Activated CD4-positive, alpha-beta T cell treated with anti-CD3 and anti-CD28 coated beads, Interleukin-2, amount 10 ng/mL, durations not matched to agents 24 days and 14 days (primary cell): Measurements from ENCODE around the gene KLC3. TPM values are rescaled to one million over a fixed set of nuclear protein-coding genes. Genes with fewer than 3 reads are reported as not detected.

ENCODE experiments used
- DNase-seq: peaks from one replicate; pipeline ENCODE4 v3.0.0; 2022
- H3K27ac Mint-ChIP-seq: one replicate; pipeline ENCODE4 v1.8.0; 2022; ENCODE audit warnings: mild to moderate bottlenecking, mixed read lengths
- H3K27me3 Mint-ChIP-seq: one replicate; pipeline ENCODE4 v1.8.0; 2022; ENCODE audit warnings: mixed read lengths
- H3K36me3 Mint-ChIP-seq: one replicate; pipeline ENCODE4 v1.8.0; 2022; ENCODE audit warnings: low read depth, mild to moderate bottlenecking, mixed read lengths
- H3K4me1 Mint-ChIP-seq: one replicate; pipeline ENCODE4 v1.8.0; 2021; ENCODE audit warnings: mixed read lengths
- H3K4me3 Mint-ChIP-seq: one replicate; pipeline ENCODE4 v1.8.0; 2022; ENCODE audit warnings: mild to moderate bottlenecking, moderate library complexity, mixed read lengths
- H3K9me3 Mint-ChIP-seq: one replicate; pipeline ENCODE4 v1.8.0; 2021; ENCODE audit warnings: mixed read lengths
- intact Hi-C: fragments of 100-400 bp; cut with micrococcal nuclease; formaldehyde crosslinking; loops from one replicate; pipeline ENCODE4 v1.15.1; 2023
- total RNA-seq: library from RNA; stranded (reverse); gene quantifications from 2 replicates; pipeline ENCODE4 v1.2.3, GENCODE V29; 2022

The KLC3 gene
- total RNA-seq, 1 donor from 2014 or later = not detected

- no peaks in the 10 kb centered on the region for H3K4me1 Mint-ChIP-seq
- peaks cover 3% of the 10 kb centered on the region for H3K27me3 Mint-ChIP-seq
- no peaks in the 10 kb centered on the region for H3K9me3 Mint-ChIP-seq
- no peak overlapping the region for H3K27ac Mint-ChIP-seq
- H3K36me3 Mint-ChIP-seq = peaks cover 6% of the 10 kb centered on the region
- no peak for DNase-seq
- H3K4me3 Mint-ChIP-seq = no peak overlapping the region
- intact Hi-C loops = no loop called here
Observed at GRCh38 chr19:45347570-45348366, 7.2 kb downstream of the KLC3 start.

- intact Hi-C loops = no loop called here
- no peaks in the 10 kb centered on the region for H3K9me3 Mint-ChIP-seq
- peaks cover 3% of the 10 kb centered on the region for H3K27me3 Mint-ChIP-seq
- no peaks in the 10 kb centered on the region for H3K4me1 Mint-ChIP-seq
- H3K4me3 Mint-ChIP-seq = no peak overlapping the region
- DNase-seq = no peak
- no peak overlapping the region for H3K27ac Mint-ChIP-seq
- H3K36me3 Mint-ChIP-seq = peaks cover 9% of the 10 kb centered on the region
Observed at GRCh38 chr19:45348367-45349125, 8.0 kb downstream of the KLC3 start.

- intact Hi-C loops = no loop called here
- no peaks in the 10 kb centered on the region for H3K4me1 Mint-ChIP-seq
- no peak overlapping the region for H3K27ac Mint-ChIP-seq
- H3K27me3 Mint-ChIP-seq = peaks cover 3% of the 10 kb centered on the region
- no peak for DNase-seq
- peaks cover 10% of the 10 kb centered on the region for H3K36me3 Mint-ChIP-seq
- no peak overlapping the region for H3K4me3 Mint-ChIP-seq
- no peaks in the 10 kb centered on the region for H3K9me3 Mint-ChIP-seq
Observed at GRCh38 chr19:45349126-45349415, 8.5 kb downstream of the KLC3 start.

- Mint-ChIP-seq H3K9me3 (no peaks in the 10 kb centered on the region), H3K4me1 (no peaks in the 10 kb centered on the region), H3K27ac (no peak overlapping the region), H3K36me3 (peaks cover 14% of the 10 kb centered on the region), H3K27me3 (peaks cover 3% of the 10 kb centered on the region), H3K4me3 (no peak overlapping the region)
- DNase-seq = no peak
- intact Hi-C loops = no loop called here
Observed at GRCh38 chr19:45349430-45349941, 8.9 kb downstream of the KLC3 start.

GRCh38 chr19:45350477-45351058 is 10.0 kb downstream of the KLC3 start:
- H3K27me3 Mint-ChIP-seq = peaks cover 3% of the 10 kb centered on the region
- intact Hi-C loops = no loop called here
- H3K36me3 Mint-ChIP-seq = peaks cover 19% of the 10 kb centered on the region
- no peak overlapping the region for H3K4me3 Mint-ChIP-seq
- no peak for DNase-seq
- peak overlapping the region; percentile 51 for H3K27ac Mint-ChIP-seq
- no peaks in the 10 kb centered on the region for H3K9me3 Mint-ChIP-seq
- H3K4me1 Mint-ChIP-seq = no peaks in the 10 kb centered on the region

- Mint-ChIP-seq H3K4me1 (no peaks in the 10 kb centered on the region), H3K36me3 (peaks cover 26% of the 10 kb centered on the region), H3K4me3 (no peak overlapping the region), H3K27ac (no peak overlapping the region), H3K9me3 (no peaks in the 10 kb centered on the region), H3K27me3 (no peaks in the 10 kb centered on the region)
- DNase-seq = no peak
- intact Hi-C loops = no loop called here
Observed at GRCh38 chr19:45351401-45351952, 10.9 kb downstream of the KLC3 start.

GRCh38 chr19:45352062-45352461 is 11.5 kb downstream of the KLC3 start:
- intact Hi-C loops = no loop called here
- H3K4me3 Mint-ChIP-seq = no peak overlapping the region
- H3K4me1 Mint-ChIP-seq = no peaks in the 10 kb centered on the region
- H3K27me3 Mint-ChIP-seq = no peaks in the 10 kb centered on the region
- peaks cover 26% of the 10 kb centered on the region for H3K36me3 Mint-ChIP-seq
- H3K27ac Mint-ChIP-seq = no peak overlapping the region
- no peak for DNase-seq
- H3K9me3 Mint-ChIP-seq = no peaks in the 10 kb centered on the region

GRCh38 chr19:45352471-45352870 is 11.9 kb downstream of the KLC3 start:
- H3K9me3 Mint-ChIP-seq = no peaks in the 10 kb centered on the region
- no peaks in the 10 kb centered on the region for H3K4me1 Mint-ChIP-seq
- no peak overlapping the region for H3K4me3 Mint-ChIP-seq
- no peaks in the 10 kb centered on the region for H3K27me3 Mint-ChIP-seq
- H3K27ac Mint-ChIP-seq = no peak overlapping the region
- intact Hi-C loops = no loop called here
- DNase-seq = no peak
- peaks cover 29% of the 10 kb centered on the region for H3K36me3 Mint-ChIP-seq

GRCh38 chr19:45352914-45353796 is 12.6 kb downstream of the KLC3 start:
- intact Hi-C loops = no loop called here
- DNase-seq = no peak
- H3K27me3 Mint-ChIP-seq = no peaks in the 10 kb centered on the region
- H3K27ac Mint-ChIP-seq = no peak overlapping the region
- peaks cover 30% of the 10 kb centered on the region for H3K36me3 Mint-ChIP-seq
- H3K4me3 Mint-ChIP-seq = no peak overlapping the region
- H3K4me1 Mint-ChIP-seq = no peaks in the 10 kb centered on the region
- no peaks in the 10 kb centered on the region for H3K9me3 Mint-ChIP-seq

GRCh38 chr19:45354241-45354842 is 13.8 kb downstream of the KLC3 start:
- no peak overlapping the region for H3K27ac Mint-ChIP-seq
- no peak overlapping the region for H3K4me3 Mint-ChIP-seq
- DNase-seq = no peak
- no peaks in the 10 kb centered on the region for H3K27me3 Mint-ChIP-seq
- intact Hi-C loops = no loop called here
- H3K36me3 Mint-ChIP-seq = peaks cover 35% of the 10 kb centered on the region
- no peaks in the 10 kb centered on the region for H3K4me1 Mint-ChIP-seq
- H3K9me3 Mint-ChIP-seq = no peaks in the 10 kb centered on the region

GRCh38 chr19:45355402-45355801 is 14.9 kb downstream of the KLC3 start:
- intact Hi-C loops = no loop called here
- H3K9me3 Mint-ChIP-seq = no peaks in the 10 kb centered on the region
- no peak overlapping the region for H3K27ac Mint-ChIP-seq
- no peak for DNase-seq
- H3K4me3 Mint-ChIP-seq = no peak overlapping the region
- no peaks in the 10 kb centered on the region for H3K27me3 Mint-ChIP-seq
- H3K36me3 Mint-ChIP-seq = peaks cover 36% of the 10 kb centered on the region
- no peaks in the 10 kb centered on the region for H3K4me1 Mint-ChIP-seq

GRCh38 chr19:45355910-45356309 is 15.4 kb downstream of the KLC3 start:
- H3K27ac Mint-ChIP-seq = no peak overlapping the region
- H3K4me1 Mint-ChIP-seq = no peaks in the 10 kb centered on the region
- peaks cover 34% of the 10 kb centered on the region for H3K36me3 Mint-ChIP-seq
- H3K4me3 Mint-ChIP-seq = no peak overlapping the region
- H3K9me3 Mint-ChIP-seq = no peaks in the 10 kb centered on the region
- no peaks in the 10 kb centered on the region for H3K27me3 Mint-ChIP-seq
- DNase-seq = no peak
- intact Hi-C loops = no loop called here
